ENCODE results near the gene ST3GAL6.

The ST3GAL6 gene

DNA sequence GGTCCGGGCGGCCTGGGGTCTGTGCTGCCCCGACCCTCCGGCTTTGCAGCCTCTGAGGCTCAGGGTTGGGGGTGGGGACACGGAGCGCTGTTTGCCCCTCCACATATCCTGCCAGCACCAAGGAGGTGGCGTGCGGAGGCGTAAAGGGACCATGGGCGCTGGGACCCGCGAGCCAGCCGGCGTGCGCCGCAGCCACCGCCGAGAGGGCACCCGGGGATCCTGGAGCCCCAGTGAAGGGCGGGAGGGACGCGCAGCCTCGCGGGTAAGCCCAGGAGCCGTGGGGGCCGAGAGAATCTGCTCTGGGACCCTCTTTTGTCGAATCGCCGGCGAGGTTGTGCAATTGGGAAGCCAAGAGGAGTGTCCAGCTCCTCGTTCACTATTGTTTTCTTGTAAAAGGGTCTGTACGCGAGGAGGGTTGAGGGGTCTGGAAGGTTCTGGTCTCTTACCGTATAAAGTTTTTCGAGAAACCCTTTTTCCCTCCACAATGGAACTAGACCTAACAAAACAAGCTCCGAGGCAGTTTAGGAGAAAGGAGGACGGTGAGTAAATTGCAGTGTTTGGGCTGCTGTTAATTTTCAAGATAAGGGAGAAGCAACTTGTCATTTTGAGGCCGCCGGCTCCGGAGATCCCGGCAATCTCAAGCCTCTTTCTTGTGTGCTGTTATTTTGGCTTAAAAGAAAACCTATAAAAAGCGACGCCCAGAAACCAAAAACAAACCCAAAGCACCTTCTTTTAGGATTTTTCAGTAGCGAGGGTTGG lies 29.9 kb upstream of the ST3GAL6 start:
- peak overlapping the region; percentile 72 for H3K27ac ChIP-seq
- TF ChIP-seq, protein P1, sequence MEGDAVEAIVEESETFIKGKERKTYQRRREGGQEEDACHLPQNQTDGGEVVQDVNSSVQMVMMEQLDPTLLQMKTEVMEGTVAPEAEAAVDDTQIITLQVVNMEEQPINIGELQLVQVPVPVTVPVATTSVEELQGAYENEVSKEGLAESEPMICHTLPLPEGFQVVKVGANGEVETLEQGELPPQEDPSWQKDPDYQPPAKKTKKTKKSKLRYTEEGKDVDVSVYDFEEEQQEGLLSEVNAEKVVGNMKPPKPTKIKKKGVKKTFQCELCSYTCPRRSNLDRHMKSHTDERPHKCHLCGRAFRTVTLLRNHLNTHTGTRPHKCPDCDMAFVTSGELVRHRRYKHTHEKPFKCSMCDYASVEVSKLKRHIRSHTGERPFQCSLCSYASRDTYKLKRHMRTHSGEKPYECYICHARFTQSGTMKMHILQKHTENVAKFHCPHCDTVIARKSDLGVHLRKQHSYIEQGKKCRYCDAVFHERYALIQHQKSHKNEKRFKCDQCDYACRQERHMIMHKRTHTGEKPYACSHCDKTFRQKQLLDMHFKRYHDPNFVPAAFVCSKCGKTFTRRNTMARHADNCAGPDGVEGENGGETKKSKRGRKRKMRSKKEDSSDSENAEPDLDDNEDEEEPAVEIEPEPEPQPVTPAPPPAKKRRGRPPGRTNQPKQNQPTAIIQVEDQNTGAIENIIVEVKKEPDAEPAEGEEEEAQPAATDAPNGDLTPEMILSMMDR (conservative IDR thresholded peaks at IDR 0.05), result no peak

DNA sequence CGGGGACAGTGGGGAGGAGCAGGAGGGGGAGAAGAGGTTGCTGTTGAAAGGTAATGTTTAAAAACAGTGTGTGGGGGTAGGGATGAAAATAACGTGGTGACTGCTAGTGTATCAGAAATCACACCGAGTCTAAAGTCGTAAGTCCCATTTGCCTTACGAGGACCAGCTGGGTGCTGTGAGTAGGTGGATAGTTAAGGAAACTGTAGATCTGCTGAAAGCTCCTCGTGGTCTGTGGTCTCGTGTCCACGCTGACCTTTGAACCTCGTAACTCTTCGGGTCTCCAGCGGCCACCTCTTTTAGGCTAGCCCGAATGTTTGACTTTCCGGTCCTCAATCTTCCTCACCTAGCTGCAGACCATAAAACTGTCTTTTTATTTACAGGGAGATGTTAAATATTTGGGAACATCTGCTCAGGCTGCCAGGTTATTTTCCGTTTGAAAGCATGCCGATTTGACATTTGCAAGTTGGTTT lies 29.3 kb upstream of the ST3GAL6 start:
- TF ChIP-seq, protein P1 (conservative IDR thresholded peaks at IDR 0.05), result no peak

DNA sequence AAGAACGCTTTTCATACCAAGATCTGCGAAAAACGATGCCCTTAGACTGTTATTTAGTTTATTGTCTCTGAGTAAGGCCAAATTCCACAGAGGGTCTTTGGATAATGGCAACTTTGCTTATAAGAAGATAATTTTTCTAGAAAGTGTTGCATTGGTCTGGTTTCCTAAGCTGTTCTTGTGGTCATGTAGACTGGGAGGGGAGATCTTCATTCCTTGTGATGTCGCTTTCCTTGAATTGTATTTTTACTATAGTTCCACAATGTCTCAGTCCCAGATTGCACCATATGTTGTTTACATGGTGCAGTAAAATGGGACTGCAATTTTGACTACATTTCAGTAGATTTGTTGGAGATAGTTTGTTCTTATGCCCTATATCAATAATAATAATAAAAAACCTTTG lies 28.8 kb upstream of the ST3GAL6 start:
- peak overlapping the region; percentile 72; the same call in 1 of the 2 replicates for H3K27ac ChIP-seq
- TF ChIP-seq, protein P1 (conservative IDR thresholded peaks at IDR 0.05), result no peak

More for the DNA sequence above, 29.3 kb upstream of the ST3GAL6 start:
- peak overlapping the region; percentile 72 for H3K27ac ChIP-seq

DNA sequence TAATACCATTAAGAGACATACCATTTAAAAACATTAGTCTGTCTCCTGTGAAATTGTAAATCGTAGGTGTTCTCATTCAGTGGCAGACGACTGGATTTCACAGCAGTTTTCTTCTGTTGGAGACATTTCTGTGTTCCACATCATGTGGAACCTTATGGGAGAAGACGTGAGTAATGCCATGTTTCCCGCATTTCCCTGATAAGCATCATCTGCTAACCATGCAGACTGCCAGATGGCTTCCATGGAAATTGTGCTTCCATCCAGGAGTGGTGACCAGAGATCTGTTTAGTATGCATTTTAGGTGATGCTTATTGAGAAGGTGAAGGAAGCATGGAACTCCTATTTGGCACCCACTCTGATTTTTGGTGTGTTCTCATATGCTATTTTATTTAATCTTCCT lies 28.4 kb upstream of the ST3GAL6 start:
- TF ChIP-seq, protein P1 (conservative IDR thresholded peaks at IDR 0.05), result no peak
- H3K27ac ChIP-seq, result no peak overlapping the region

DNA sequence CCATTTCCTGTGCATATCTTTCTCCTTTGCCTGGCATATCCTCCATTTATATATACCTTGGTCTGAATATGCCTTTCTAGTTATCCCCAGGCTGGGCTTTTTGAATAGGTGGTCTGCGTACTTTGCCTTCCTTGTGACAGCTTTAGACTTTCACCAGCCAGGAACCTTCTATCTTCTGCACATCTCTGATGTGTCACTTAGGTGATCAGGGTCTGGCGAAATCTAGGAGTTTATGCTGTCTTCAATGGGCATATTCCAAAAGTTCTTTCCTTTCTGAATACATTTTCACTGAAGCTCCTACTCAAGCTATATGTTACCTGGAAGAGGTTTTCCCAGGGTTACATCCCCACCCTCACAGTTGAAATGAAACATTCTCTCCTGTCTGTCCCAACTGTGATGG lies 27.8 kb upstream of the ST3GAL6 start:
- H3K27ac ChIP-seq, result no peak overlapping the region
- TF ChIP-seq, protein P1 (conservative IDR thresholded peaks at IDR 0.05), result no peak

DNA sequence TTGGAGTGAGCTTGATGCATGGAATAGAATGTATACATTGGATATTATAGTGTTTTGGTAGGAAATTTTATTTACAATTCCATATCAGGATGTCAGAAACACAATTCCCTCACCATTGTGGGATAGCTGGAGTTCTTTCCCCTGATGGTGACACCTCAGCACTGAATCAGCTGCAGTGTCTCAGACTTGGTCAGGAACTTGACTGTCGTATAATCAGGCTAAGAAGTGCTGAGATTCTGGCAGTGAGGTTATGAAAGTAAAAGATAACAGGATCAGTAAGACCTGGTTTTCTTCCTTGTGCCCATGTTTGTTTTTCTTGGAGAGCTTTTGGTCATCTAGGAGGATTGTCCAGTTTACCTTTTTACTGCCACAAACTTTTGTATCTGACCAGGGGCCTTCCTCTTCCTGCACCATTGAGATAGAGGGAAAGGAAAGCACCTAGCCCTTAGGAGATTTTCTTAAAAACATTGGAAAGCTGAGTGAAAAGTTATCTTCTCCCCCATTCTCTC lies 27.3 kb upstream of the ST3GAL6 start:
- no peak overlapping the region for H3K27ac ChIP-seq
- TF ChIP-seq, protein P1 (conservative IDR thresholded peaks at IDR 0.05), result no peak

DNA sequence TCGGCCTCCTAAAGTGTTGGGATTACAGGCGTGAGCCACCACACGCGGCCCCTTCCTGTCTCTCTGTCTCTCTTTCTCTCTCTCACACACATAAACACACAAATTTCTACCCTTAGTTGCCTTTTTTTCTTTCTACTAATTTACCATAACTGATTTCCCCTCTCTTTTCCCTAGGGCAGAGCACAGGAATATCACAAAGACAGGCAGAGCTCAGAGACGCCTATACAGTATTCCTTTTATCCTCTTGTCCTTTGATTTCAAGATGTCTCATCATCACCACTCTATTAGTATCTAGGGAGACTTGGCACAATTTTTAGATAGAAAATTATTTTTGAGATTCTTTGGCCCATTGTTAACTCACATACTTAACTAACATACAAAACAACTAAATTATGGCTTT lies 25.8 kb upstream of the ST3GAL6 start:
- TF ChIP-seq, protein P1 (conservative IDR thresholded peaks at IDR 0.05), result no peak
- no peak overlapping the region for H3K27ac ChIP-seq

Measured in VCaP (cell line).